Measurements from ENCODE around the gene ZC2HC1B. TPM values are rescaled to one million over a fixed set of nuclear protein-coding genes. Genes with fewer than 3 reads are reported as not detected.

ZC2HC1B gene
- total RNA-seq, 1 experiment from 2014 or later = not detected

GRCh38 chr6:143958839-143959399 lies 94.6 kb downstream of the ZC2HC1B start:
- H3K27me3 ChIP-seq (ENCODE audit: insufficient read depth, low read length) = peaks cover 70% of the 10 kb centered on the region
- H3T11ph ChIP-seq (ENCODE audit: low read length) = no peak overlapping the region
- H2BK20ac ChIP-seq (ENCODE audit: low read depth, low read length, poor library complexity, severe bottlenecking) = no peak overlapping the region
- no peak overlapping the region for H2BK12ac ChIP-seq (ENCODE audit: insufficient read length, low read depth, low read length)
- no peaks in the 10 kb centered on the region for H3K79me2 ChIP-seq (ENCODE audit: insufficient read depth, low read length)
- peaks cover 18% of the 10 kb centered on the region for H3K4me1 ChIP-seq (ENCODE audit: insufficient read depth, low read length)
- no CpG with 5 or more reads among the region's 11 CpGs for WGBS (ENCODE audit: extremely low coverage, insufficient read length, low lambda C conversion rate)
- no peak overlapping the region for H2BK15ac ChIP-seq (ENCODE audit: low read depth, low read length)
- H3K23ac ChIP-seq (ENCODE audit: insufficient read length, low read depth, low read length) = no peak overlapping the region
- Mint-ChIP-seq H3K36me3 (ENCODE audit: insufficient read depth in 1 of 3, low read depth in 3 of 3) (no peaks in the 10 kb centered on the region), H3K27ac (peak overlapping the region; percentile 25 to 82 (median 79)), H3K4me1 (peaks cover 66 to 72% of the 10 kb centered on the region in 2 experiments), H3K27me3 (ENCODE audit: low read depth) (no peaks in the 10 kb centered on the region; the same call in 1 of the 2 replicates), H3K4me3 (peak overlapping the region; percentile 50 to 64), H3K9me3 (peaks cover 0 to 5% of the 10 kb centered on the region in 2 experiments; a peak in 1 of 5 replicates)
- no peak overlapping the region for H3K27ac ChIP-seq (ENCODE audit: insufficient read length, low read depth, low read length)
- no peak overlapping the region for H3K9ac ChIP-seq (ENCODE audit: extremely low read depth, insufficient read length, low read length)
- H4K5ac ChIP-seq (ENCODE audit: insufficient read length, low read depth, low read length) = no peak overlapping the region
- H2AFZ ChIP-seq (ENCODE audit: low read length) = no peak overlapping the region
- H2BK5ac ChIP-seq (ENCODE audit: insufficient read length, low read length) = no peak overlapping the region
- H4K91ac ChIP-seq (ENCODE audit: insufficient read length, low read depth, low read length) = no peak overlapping the region
- peak overlapping the region; percentile 32 for H3K4me2 ChIP-seq (ENCODE audit: insufficient read depth, insufficient read length, low read length)
- H3K9me3 ChIP-seq (ENCODE audit: control insufficient read depth, low read depth, low read length) = no peaks in the 10 kb centered on the region
- no peak overlapping the region for H2AK5ac ChIP-seq (ENCODE audit: insufficient read length, low read length)
- no peak for TF ChIP-seq CTCF (conservative IDR thresholded peaks at IDR 0.05)
- no peak overlapping the region for H3K56ac ChIP-seq (ENCODE audit: insufficient read length, low read depth, low read length)
- no peaks in the 10 kb centered on the region for H4K20me1 ChIP-seq (ENCODE audit: control insufficient read depth, insufficient read depth, insufficient read length)
- no peak overlapping the region for H4K8ac ChIP-seq (replicated peaks; ENCODE audit: insufficient read length, low read depth, low read length)
- DNase-seq = peak; percentile 90
- H3K4ac ChIP-seq (ENCODE audit: low read depth, low read length) = no peak overlapping the region
- no peak overlapping the region for H3K18ac ChIP-seq (ENCODE audit: insufficient read length, low read depth, low read length)
- no peaks in the 10 kb centered on the region for H3K79me1 ChIP-seq (ENCODE audit: insufficient read depth, low read depth, low read length, poor library complexity, severe bottlenecking)
- no peak overlapping the region for H3K14ac ChIP-seq (ENCODE audit: insufficient read depth, low read length)
- no peaks in the 10 kb centered on the region for H3K23me2 ChIP-seq (ENCODE audit: insufficient read length, low read depth, low read length, poor library complexity, severe bottlenecking)
- no peak overlapping the region for H2BK120ac ChIP-seq (ENCODE audit: low read depth, low read length, poor library complexity, severe bottlenecking)
